ENCODE measurements around the gene TADA3.

DNA sequence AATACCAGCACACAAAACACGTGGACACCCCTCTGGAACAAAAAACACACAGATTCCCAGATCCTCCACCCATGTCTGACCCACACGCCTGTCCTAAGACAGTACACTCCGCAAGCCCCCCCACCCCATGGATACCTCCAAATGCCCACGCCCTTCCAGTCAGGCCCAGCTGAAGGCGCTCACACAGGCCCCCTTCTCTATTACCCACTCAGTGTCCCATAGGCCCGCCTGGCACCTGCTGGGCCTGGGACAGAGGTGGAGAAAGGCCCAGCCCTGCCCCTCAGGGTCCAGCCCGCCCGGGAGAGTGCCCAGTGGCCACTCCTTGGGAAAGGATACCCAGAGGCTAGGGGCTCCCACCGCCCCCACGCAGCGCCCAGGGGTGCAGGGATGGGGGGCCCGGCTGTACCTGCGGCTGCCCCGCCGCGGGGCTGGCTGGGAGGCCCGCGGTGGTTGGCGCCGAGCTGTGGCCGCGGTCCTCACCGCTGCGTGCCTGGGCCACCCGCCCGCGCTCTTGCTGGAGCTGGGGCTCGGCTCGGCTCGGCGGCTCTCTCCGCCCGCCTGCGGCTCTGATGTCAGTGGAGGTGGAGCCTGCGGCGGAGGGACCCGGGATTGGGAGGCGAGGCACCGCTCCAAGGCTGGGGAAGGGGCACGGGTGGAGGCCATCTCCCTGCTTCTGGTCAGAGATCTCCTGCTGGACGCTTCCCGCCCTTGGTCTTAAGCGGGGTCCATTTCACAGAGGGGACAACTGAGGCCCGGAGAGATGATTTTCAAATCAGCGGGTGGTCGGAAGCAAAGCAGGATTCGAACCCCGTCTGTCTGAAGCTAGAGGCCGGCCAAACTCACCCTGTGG lies 22.6 kb downstream of the TADA3 start, which contains the start of gene CAMK1:
- TF ChIP-seq YY1 (IDR thresholded peaks at IDR 0.05; ENCODE audit: insufficient read depth, insufficient read length): no peak
- TF ChIP-seq SUZ12 (IDR thresholded peaks at IDR 0.05; ENCODE audit: extremely low read depth, insufficient read depth, insufficient read length): no peak
- no peak for TF ChIP-seq ZNF274 (IDR thresholded peaks at IDR 0.05; ENCODE audit: low read depth, low read length)
